Activated naive CD4-positive, alpha-beta T cell (primary cell): ENCODE results near the gene CACTIN.
A peak's percentile ranks its signal among the peaks of the same experiment; 100 is the strongest.

Experiments used
- DNase-seq, 4 experiments: peaks; one replicate each; lab custom pipeline; 2025; lab: John Stamatoyannopoulos, UW

The CACTIN gene

DNA sequence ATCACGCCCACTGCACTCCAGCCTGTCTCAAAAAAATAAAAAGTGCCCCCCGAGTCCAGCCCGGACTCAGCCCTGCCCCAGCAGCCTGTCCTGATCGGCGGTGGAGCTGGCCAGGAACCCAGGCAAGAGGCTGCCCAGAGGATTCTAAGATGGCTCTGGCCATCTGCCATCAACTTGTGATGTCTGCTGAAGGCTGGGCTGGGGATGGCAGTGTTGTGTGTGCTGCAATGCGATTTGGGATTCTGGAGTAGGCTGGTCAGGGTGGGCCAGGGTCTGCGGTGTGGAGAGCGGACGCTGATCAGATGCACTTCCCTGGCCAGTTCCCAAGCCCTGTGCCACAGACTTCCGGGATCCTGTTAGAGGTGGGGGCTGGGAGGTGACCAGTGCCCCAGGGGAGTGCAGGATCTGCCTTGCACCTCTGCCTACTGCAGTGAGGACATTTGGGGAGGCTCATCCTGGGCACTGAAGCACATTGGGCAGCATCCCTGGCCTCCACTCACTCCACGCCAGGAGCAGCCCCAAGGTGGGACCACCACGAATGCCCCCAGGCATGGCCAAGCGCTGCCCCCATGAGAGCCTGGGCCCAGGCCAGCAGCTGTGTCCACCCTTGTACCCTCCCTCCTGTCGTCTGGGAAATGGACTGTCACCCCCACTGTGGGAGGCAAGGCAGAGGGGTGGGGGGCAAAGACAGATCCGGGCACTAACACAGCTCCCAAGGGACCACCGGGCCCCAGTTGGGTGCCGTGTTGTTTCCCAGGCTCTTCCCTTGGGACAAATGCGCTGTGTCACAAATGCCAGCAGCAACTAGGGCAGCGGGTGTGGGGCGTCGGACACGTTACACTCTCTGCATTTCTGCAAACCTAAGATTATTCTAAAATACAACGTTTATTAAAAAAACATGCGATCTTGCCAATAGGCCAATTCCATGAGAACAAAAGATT is 16.5 kb downstream of the CACTIN start:
- no peak for DNase-seq

DNA sequence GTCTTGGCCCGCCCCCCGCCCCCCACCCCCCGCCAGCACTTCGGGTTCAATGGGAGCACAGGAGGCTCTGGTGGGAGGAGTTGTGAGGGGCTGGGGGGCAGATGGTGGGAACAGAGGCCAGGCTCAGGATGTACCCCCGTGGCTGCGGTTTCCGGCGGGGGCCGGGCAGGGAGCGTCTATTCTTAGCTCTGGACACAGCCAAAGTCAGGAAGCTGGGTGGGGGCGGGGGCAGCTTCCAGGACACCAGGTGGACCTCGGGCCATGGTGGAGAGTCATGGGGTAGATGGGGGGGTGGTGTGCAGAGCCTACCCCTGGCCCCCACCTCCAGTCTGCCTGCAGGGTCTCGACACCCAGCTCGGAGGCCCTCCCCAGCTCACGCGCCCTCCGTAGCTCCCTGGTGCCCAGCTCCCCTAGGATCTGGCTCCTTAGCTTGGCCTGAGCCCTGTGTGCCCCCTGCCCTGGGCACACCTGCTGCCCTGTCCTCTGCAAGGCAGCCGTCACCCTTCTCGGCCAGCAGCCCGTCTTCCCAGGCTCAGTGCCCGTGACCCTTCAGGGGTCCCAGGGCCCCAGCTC is 17.8 kb downstream of the CACTIN start:
- DNase-seq: no peak

DNA sequence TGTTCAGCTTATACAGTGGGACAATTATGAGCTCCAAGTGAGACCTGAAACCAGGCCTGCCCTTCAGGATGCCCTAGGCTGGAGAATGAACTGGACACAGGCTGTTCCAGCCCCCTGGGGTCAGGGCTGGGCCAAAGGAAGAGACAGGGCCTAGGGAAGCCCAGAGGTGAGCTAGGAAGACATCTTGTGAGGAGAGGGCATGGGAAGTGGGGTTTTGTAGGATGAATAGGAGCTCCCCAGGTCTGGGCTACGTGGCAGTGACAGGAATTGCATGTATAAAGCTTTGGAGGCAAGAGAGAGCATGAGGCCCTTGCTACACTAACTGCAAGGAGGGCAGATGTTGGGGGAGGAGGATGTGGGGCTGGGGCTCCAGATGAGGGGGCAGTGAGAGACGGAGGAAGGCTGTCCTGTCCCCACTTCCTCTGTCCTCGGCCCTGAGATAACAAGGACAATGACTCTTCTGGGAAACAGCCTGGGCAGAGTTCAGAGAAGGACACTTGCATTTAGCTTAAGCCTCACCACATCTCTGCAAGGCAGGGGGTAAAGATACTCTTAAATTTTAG is 18.4 kb downstream of the CACTIN start:
- DNase-seq: no peak

DNA sequence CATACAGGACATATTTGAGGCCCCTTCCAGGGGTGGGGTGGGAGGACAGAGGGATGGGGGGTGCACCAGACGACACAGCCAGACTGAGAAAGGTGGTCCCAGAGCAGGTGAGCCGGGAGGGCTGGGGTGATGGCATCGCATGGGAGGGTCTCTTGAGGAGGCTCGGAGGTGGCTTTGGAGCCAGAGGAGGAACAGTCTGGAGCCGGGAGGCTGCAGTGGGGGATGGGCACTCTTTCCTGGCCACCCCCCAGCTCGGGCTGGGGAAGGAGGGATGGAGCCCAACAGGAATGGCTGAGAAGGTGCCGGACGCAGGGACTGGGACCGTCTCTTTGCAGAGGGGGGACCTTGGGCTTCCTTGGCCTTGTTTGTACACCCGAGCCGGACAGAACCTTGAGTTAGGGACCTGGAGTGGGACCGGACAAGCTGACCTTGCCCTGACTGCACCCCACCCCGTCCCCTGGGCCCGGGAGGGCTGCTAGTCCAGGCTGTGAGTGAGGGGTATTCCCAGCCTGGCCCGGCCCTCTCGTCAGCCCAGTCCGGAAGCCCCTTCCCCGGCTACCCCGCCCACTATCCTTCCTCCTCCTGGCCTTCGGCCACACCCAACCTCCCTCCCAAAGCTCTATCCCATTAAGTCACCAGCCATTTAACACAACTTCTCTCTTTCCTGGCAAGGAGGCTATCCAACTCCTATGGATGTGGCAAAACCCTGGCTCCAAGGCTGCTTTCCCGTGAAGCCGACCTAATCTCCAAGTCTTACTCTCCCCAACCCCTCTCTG is 19.1 kb downstream of the CACTIN start:
- no peak for DNase-seq

DNA sequence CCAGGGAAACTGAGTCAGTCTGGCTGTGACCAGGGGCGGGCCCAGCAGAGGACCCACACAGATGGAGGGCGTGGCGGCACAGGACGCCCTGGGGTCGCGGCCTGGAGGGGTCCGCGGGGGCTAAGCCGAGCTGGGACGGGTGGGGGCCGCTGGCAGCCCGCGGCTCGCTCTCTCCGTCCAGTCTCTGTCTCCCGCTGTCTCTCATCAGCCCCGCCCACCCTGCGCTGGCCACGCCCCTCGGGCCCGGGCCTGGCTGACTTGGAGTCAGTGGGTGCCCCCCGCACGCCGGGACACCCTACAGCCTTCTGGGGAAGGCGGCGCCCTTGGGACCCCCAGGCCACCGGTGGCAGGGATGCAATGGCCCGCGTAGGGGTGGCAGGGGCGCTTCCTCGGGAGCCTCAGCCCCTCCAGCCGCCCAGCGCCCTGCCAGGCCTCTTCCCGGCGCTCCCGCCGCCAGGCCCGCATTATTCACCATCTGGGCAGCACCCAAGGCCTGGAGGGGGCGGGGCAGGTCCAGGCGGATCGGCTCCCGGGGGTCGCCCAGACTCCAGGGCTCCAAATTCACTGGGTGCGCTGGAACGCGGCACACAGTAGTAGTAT is 19.8 kb downstream of the CACTIN start, which contains the start of gene TBXA2R:
Gene TBXA2R (minus strand): TSS at position 186 of the 600 bp plus-strand sequence. CDS start 6,241 bp downstream, outside the sequence.
- peak; percentile 16 to 50 (median 28) for DNase-seq

DNA sequence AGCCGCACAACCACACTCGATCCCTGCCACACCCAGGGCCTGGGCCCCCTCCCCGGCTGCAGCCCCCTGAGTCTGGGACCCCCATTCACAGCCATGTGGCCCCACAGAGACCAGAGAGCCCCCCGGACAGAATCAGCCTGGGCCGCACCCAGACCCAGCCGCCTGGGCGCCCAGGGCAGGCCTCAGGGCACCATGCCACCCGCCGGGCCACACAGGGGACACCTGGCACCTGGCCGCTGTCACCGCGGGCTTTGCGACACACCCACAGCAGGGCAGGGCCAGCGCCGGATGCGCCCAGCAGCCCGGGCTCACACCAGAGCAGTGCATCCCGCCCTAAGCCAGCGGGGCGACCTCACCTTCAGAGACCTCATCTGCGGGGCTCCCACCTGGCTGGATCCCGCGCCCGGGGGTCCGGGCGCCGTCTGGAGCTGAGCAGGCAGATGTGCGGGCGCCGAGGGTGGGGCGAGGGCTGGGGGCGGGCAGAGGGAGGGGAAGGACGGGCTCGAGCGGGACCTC is 20.4 kb downstream of the CACTIN start:
- peak in 1 of 4 experiments; percentile 34 for DNase-seq

DNA sequence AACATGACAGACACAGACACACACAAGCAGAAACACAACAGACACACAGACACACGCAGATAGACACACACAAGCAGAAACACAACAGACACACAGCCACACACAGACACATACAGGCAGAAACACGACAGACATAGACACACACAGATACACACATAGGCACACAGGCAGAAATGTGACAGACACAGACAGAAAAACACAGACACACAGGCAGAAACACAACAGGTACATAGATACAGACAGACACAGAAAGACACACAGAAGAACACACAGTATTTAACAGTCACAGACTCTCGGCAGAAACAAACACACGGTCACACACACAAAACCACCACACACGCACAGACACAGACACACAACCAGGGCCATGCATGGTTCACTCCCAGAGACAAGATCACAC is 20.8 kb downstream of the CACTIN start:
- no peak for DNase-seq

DNA sequence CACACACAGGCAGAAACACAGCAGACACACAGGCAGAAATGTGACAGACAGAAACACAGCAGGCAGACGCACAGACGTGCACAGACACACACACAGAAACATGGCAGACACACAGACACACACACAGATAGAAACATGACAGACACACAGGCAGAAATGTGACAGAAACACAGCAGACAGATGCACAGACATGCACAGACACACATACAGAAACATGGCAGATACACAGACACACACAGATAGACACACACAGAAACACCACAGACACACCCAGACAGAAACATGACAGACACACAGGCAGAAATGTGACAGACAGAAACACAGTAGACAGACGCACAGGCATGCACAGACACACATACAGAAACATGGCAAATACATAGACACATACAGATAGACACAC is 21.2 kb downstream of the CACTIN start:
- DNase-seq: no peak

DNA sequence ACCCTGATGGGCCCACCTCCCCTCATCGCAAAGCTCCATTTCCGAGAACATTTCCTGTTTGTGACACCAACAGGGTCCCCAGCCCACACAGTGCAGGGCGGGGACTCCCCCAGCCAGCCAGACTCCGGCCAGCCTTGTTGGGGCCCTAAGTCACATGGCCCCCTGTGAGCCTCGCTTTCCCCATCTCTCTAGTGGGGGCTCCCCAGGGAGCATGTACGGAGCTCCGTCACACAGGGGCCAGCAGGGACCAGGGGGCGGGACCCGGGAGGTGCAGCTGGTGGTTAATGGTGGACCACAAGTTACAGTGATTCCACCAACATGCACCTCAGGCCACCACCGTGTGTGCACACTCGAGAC is 21.6 kb downstream of the CACTIN start:
- DNase-seq: peak in 2 of 4 experiments; percentile 36 to 53

DNA sequence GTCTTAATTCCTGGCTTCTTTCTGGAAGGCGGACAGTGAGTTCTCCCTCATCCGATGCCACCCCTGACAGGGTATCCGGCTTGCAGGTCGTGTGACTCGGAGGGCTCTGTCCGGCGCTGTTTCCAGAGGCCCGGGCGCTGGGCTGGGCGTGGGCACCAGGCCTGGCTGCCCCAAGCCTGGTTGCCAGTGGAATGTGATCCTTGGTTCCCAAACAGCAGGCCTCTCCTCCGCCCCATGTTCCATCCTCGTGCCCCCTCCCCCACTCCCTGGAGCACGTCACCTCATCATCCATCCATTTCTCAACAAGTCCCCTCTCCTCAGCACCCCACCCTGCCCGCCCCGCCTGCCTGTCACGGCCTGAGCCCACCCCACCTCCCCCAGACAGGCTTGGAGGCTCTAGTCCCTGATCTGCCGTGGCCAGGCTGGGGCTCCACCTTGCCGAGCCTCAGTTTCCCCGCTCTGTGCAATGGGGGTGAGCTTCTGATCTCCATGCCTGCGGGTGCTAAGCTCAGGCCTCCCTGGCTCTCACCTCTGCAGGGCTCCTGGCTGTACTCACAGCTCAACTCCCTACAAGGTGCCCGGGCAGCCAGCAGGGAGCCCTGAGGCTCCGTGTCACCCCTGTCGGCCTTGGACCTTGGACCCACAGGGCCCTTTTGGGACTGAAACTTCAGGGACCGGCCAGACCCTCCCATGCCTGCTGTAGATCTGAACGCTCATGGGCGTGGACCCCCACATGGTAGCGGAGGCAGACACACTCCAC is 22.2 kb downstream of the CACTIN start:
- DNase-seq: no peak

DNA sequence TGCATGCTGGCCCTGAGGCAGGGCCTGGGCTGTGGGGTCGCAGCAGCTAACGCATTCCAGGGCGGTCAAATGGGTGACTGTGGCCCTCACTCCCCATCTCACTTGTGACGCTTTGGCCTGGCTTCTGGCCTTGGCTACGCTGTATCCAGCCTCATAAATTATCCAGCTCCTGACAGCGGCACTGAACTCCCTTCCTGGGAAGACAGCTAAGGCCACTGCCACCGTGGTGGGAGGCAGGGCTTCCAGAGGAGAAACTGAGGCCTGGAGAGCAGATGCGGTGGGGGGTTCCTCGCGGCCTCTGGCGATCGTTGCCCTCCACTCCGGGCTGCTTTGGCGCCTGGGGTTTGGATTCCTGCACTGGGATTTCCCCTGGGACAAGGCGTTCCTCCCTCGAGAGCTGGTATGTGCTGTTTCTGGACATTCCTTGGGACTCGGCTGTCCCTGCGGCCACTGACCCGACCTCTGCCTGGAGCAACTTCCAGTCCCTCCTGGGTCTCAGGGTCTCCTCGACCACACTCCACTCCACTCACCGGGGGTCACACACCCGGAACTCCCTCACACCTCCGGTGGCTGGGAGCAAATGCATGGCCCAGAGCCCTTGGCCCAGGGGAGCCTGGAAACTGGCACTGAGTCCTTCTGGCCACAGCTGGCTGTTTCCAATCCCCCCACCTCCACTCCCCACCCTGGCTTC is 23.3 kb downstream of the CACTIN start:
- no peak for DNase-seq

DNA sequence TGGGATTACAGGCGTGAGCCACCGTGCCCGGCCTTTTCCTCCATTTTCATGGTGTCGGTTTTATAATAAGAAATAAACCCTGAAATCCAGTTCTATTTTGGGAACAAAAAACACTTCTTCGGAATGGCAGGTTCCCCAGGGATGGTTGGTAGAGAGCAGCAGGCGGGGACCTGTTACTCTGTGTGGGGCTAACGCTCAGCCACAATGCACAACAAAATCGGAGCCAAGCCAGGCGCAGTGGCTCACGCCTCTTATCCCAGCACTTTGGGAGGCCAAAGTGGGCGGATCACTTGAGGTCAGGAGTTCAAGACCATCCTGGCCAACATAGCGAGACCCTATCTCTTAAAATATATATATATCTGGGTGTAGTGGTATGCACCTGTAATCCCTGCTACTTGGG is 25.6 kb downstream of the CACTIN start:
- DNase-seq: no peak

DNA sequence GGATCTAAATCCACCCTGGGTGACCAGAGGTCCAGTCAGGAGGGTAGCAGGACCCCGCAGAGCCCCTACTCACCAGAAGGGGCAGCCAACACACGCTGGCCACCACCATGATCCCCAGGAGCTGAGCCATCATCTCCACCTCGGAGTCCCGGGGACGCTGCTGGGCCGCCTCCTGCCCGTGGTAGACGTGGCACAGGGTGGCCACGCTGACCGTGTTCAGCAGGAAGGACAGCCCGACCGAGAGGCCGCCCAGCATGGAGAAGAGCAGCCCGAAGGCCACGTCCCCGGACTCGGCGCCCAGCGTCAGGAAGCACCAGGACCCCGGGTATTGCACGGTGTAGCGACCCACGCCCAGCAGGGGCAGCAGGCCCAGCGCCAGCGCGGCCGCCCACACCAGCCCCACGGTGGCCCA is 26.8 kb downstream of the CACTIN start:
- no peak for DNase-seq

DNA sequence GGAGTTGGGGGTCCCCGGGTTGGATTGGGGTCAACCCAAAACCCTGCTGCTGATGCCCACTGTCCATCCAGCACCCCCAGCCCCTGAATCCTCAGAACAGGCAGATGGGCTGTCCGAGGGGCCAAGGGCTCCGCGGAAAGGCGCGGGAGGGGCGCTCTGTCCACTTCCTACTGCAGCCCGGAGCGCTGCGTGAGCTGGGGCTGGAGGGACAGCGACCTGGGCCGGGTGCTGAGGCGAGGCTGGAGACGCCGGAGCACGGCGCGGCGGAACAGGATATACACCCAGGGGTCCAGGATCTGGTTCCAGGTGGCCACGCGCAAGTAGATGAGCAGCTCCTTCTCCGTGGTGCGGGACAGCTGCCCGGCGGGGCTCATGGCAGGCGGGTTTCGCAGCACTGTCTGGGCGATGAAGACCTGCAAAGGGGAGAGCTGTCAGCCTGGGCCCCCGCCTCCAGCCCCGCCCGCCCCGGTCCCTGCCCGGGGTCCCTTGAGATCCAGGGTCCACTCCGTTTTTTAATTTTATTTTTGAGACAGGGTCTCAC is 31.0 kb downstream of the CACTIN start:
- DNase-seq: no peak

DNA sequence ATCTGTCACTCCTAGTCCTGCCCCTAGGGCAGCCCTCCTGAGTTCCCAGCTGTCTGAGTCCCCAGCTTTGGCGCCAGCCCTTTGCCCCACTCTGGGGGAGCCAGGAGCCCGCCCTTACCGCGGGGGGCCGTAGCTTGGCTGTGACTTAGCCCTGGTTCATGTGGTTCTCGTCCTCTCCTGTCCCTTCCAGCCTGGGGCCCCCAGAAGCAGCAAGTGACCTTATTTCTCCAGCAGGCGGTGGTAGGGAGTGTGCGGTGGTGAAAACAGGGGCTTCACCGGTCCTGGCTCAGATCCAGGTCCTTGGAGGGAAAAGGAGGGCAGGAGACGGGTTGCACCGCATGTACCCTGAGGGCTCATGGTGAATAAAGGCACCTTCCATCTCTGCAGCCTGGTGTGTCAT is 33.4 kb downstream of the CACTIN start:
- DNase-seq: no peak

DNA sequence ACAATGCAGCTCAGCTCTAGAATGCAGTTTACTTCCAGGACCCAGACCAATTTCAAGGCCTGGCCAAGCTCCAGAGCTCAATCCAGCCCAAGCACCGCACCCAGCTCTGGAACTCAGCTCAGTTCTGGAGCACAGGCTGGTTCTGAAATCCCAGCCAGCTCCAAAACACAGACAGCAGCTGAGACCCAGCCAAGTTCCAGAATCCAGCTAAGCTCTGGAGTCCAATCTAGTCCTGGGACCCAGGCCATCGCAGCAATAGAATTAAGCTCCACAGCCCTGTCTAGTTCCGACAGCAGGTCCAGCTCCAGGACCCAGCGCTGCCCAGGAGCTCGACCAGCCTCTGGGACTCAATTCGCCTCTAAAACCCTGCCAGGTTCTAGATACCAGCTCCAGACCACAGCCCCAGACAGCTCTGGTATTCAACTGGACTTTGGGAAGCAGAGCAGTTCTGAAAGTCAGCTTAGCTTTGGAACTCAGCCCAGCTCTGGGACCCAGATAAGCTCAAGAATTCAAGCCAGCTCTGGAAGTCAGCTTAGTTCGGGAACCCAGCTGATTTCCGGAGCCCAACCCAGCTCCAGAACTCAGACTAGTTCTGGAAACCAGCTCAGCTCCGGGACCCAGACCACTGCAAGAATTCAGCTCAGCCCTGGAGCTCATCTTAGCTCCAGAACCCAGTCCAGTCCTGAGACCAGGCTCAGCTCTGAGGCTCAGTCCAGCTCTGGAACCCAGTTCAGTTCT is 34.5 kb downstream of the CACTIN start:
- no peak for DNase-seq

DNA sequence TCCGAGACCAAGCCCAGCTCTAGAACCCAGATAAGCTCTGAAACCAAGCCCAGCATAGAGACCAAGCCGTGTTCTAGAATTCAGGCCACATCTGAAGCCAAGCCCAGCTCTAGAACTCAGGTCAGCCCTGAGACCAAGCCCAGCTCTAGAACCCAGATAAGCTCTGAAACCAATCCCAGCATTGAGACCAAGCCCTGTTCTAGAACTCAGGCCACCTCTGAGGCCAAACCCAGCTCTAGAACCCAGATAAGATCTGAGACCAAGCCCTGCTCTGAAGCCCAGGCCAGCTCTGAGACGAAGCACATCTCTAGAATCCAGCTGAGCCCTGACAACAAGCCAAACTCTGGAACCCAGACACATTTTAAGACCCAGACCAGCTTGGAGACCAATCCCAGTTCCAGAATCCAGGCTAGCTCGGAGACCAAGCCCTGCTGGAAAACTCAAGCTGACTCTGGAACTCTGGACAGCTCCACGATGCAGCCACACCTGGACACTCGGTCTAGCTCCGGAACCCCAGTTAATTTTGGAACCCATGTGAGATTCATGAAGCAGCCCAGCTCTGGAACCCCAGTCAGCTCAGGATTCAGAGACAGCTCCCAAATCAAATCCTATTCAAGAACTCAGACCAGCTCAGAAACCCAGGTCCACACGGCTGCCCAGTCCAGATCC is 35.5 kb downstream of the CACTIN start:
- DNase-seq: no peak

DNA sequence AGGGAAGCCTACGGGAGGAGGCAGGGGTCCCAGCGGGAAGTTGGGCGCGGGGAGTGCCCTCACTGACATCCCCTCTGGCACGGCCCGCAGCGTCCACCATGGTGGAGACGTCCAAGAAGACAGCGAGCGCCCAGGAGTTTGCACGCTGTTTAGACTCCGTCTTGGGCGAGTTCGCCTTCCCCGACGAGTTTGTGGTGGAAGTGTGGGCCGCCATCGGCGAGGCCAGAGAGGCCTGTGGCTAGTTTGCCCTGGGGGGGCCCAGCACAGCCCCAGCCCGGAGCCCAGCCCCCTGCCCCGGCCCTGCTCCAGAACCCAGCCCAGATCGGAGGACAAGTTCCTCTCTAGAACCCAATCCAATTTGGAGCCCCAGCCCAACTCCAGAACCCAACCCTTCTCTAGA is 36.6 kb downstream of the CACTIN start:
- DNase-seq: no peak

DNA sequence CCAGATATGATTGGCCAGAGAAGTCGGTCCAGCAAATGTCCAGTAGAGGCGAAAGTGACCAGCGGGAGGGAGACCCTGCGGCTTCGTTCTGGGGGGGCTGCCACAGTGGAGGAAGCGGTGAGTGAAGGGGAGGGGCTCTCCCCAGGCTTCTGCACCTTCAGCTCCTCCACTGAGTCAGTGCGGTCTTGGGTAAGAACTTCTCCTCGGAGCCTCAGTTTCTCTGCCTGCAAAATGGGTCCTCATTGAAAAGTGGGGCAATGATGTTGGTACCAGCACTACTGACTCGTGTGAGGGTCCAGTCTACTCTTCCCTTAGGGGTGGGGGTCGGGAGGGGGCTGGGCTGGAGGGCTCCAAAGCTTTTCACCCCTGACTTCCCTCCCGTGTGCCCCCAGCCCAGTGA is 37.2 kb downstream of the CACTIN start:
- DNase-seq: no peak
